Measurements from ENCODE around the gene KCNG2.
A peak's percentile ranks its signal among the peaks of the same experiment; 100 is the strongest.
"Not testable (repeated sequence)": the region's sequence is repeated elsewhere in the genome, so short reads cannot be mapped to it uniquely, and the experiment has no call there.

The KCNG2 gene

GRCh38 chr18:79861687-79862086 lies 63.9 kb downstream of the KCNG2 start:
- no peak for TF ChIP-seq CTCF (IDR thresholded peaks at IDR 0.05; ENCODE audit: low read depth, low read length)
- no peak overlapping the region for H3K4me3 ChIP-seq (replicated peaks in 1 of 2; ENCODE audit: low read depth in 2 of 2, low read length in 2 of 2)
- no peak for DNase-seq (ENCODE audit: low read depth in 2 of 2)

GRCh38 chr18:79862562-79862961 lies 64.8 kb downstream of the KCNG2 start:
- DNase-seq (ENCODE audit: low read depth in 2 of 2), result no peak
- no peak for TF ChIP-seq CTCF (IDR thresholded peaks at IDR 0.05; ENCODE audit: low read depth, low read length)
- H3K4me3 ChIP-seq (replicated peaks in 1 of 2; ENCODE audit: low read depth in 2 of 2, low read length in 2 of 2), result no peak overlapping the region

GRCh38 chr18:79863161-79864005 lies 65.6 kb downstream of the KCNG2 start:
- H3K4me3 ChIP-seq (replicated peaks in 1 of 2; ENCODE audit: low read depth in 2 of 2, low read length in 2 of 2), result no peak overlapping the region
- no peak for DNase-seq (ENCODE audit: low read depth in 2 of 2)
- no peak for TF ChIP-seq CTCF (IDR thresholded peaks at IDR 0.05; ENCODE audit: low read depth, low read length)

GRCh38 chr18:79864006-79864725 lies 66.4 kb downstream of the KCNG2 start:
- no peak overlapping the region for H3K4me3 ChIP-seq (replicated peaks in 1 of 2; ENCODE audit: low read depth in 2 of 2, low read length in 2 of 2)
- no peak for TF ChIP-seq CTCF (IDR thresholded peaks at IDR 0.05; ENCODE audit: low read depth, low read length)
- DNase-seq (ENCODE audit: low read depth in 2 of 2), result no peak

- H3K4me3 ChIP-seq (replicated peaks in 1 of 2; ENCODE audit: low read depth in 2 of 2, low read length in 2 of 2); DNase-seq (ENCODE audit: low read depth in 2 of 2): not testable (repeated sequence)
Observed at GRCh38 chr18:79864955-79865354, 67.2 kb downstream of the KCNG2 start.

GRCh38 chr18:79865951-79866350 lies 68.2 kb downstream of the KCNG2 start:
- not testable (repeated sequence) for DNase-seq (ENCODE audit: low read depth in 2 of 2); H3K4me3 ChIP-seq (replicated peaks in 1 of 2; ENCODE audit: low read depth in 2 of 2, low read length in 2 of 2)

GRCh38 chr18:79866889-79867574 lies 69.3 kb downstream of the KCNG2 start:
- DNase-seq (ENCODE audit: low read depth in 2 of 2), result peak in 1 of 2 donors; percentile 74
- TF ChIP-seq CTCF (IDR thresholded peaks at IDR 0.05; ENCODE audit: low read depth, low read length), result no peak
- no peak overlapping the region for H3K4me3 ChIP-seq (replicated peaks in 1 of 2; ENCODE audit: low read depth in 2 of 2, low read length in 2 of 2)

Measured in cardiac fibroblast (primary cell).